Measurements from ENCODE around the gene KCNC3. TPM values are rescaled to one million over a fixed set of nuclear protein-coding genes. Genes with fewer than 3 reads are reported as not detected.

KCNC3 gene
- polyA plus RNA-seq, 3 donors: 0.51 to 1.4 (median 0.67) TPM

- WGBS, 3 donors: 16 to 64% (median 26%) methylated on average over 14 to 20 of the region's 20 CpGs
- H3K27ac ChIP-seq (ENCODE audit: low read depth, low read length): no peak overlapping the region
These were observed 62.3 kb downstream of the KCNC3 start for GRCh38 chr19:50266896-50267295.

GRCh38 chr19:50266041-50266440, 63.1 kb downstream of the KCNC3 start:
- 91 to 96% (median 91%) methylated on average over 8 of the region's 8 CpGs for WGBS, 3 donors
- no peak overlapping the region for H3K27ac ChIP-seq (ENCODE audit: low read depth, low read length)

- 71 to 93% (median 79%) methylated on average over 8 of the region's 8 CpGs for WGBS, 3 donors
- H3K27ac ChIP-seq (ENCODE audit: low read depth, low read length): no peak overlapping the region
These were observed 64.5 kb downstream of the KCNC3 start for GRCh38 chr19:50264483-50265186.

GRCh38 chr19:50263176-50263575, 66.0 kb downstream of the KCNC3 start:
- no peak overlapping the region for H3K27ac ChIP-seq (ENCODE audit: low read depth, low read length)
- 90 to 96% (median 93%) methylated on average over 8 of the region's 8 CpGs for WGBS, 3 donors

Other genes starting within 250 kb of the KCNC3 start
- gene IZUMO2, start 166.1 kb downstream of the KCNC3 start, polyA plus RNA-seq: not detected
- gene MYH14, start 125.8 kb downstream of the KCNC3 start, polyA plus RNA-seq: 10 to 100 TPM; 20.6 to 42.6 (median 21.9) TPM
- 1 to 10 TPM in 2 of 3 donors, under 1 TPM in 1; 0.28 to 2.1 (median 1.4) TPM for gene NAPSA, start 36.3 kb upstream of the KCNC3 start, polyA plus RNA-seq
- 10 to 100 TPM; 37.0 to 87.1 (median 79.2) TPM for gene NR1H2, start 47.1 kb upstream of the KCNC3 start, polyA plus RNA-seq
- 10 to 100 TPM; 12.1 to 23.8 (median 13.5) TPM for gene POLD1, start 55.0 kb upstream of the KCNC3 start, polyA plus RNA-seq
- gene SPIB, start 89.6 kb upstream of the KCNC3 start, polyA plus RNA-seq: 1 to 10 TPM in 1 of 3 donors, under 1 TPM in 2; 0.34 to 1.4 (median 0.46) TPM
- gene MYBPC2, start 103.5 kb upstream of the KCNC3 start, polyA plus RNA-seq: under 1 TPM; 0.06 to 0.34 (median 0.15) TPM
- 10 to 100 TPM; 42.4 to 75.0 (median 69.1) TPM for gene EMC10, start 147.1 kb upstream of the KCNC3 start, polyA plus RNA-seq
- gene GARIN5A, start 147.5 kb upstream of the KCNC3 start, polyA plus RNA-seq: 1 to 10 TPM in 2 of 3 donors, under 1 TPM in 1; 0.68 to 2.7 (median 1.8) TPM
- gene JOSD2, start 181.8 kb upstream of the KCNC3 start, polyA plus RNA-seq: 10 to 100 TPM; 34.9 to 61.6 (median 56.8) TPM
- gene ASPDH, start 184.5 kb upstream of the KCNC3 start, polyA plus RNA-seq: under 1 TPM in 1 of 3 donors, not detected in 2; 0.36 TPM
- gene LRRC4B, start 239.1 kb upstream of the KCNC3 start, polyA plus RNA-seq: 1 to 10 TPM in 2 of 3 donors, under 1 TPM in 1; 0.52 to 3.0 (median 1.6) TPM